WI38 (cell line): Measurements from ENCODE around the gene TOR3A.
"Not testable (repeated sequence)": the region's sequence is repeated elsewhere in the genome, so short reads cannot be mapped to it uniquely, and the experiment has no call there.

Experiments
- H3K4me3 ChIP-seq: 2 replicates; pipeline ENCODE4 v1.5.1; 2011; ENCODE audit warnings: low read depth, mild to moderate bottlenecking, control low read depth, low read length
- CTCF ChIP-seq: IDR thresholded peaks from 2 replicates; pipeline ENCODE4 v1.5.1; 2012; ENCODE audit warnings: low read depth, mild to moderate bottlenecking, control low read depth, low read length

TOR3A gene

GRCh38 chr1:179081687-179082332 lies at the start of gene TOR3A:
TSS of gene TOR3A (plus strand) at chr1:179082070. CDS start at chr1:179082129, 59 bp downstream.
- peak within 1 kb of the TSS; percentile 83 for H3K4me3 ChIP-seq
- no peak for TF ChIP-seq CTCF

GRCh38 chr1:179034720-179035119 lies 47.1 kb upstream of the TOR3A start:
- no peak for TF ChIP-seq CTCF
- no peak overlapping the region for H3K4me3 ChIP-seq

- H3K4me3 ChIP-seq: no peak overlapping the region
These were observed 44.9 kb upstream of the TOR3A start for GRCh38 chr1:179036844-179037465.

GRCh38 chr1:179038528-179039281 lies 43.2 kb upstream of the TOR3A start:
- no peak for TF ChIP-seq CTCF
- no peak overlapping the region for H3K4me3 ChIP-seq

More at GRCh38 chr1:179036844-179037465, 44.9 kb upstream of the TOR3A start:
- no peak for TF ChIP-seq CTCF

- H3K4me3 ChIP-seq: not testable (repeated sequence)
These were observed 42.2 kb upstream of the TOR3A start for GRCh38 chr1:179039502-179040174.

GRCh38 chr1:179040175-179040551 lies 41.7 kb upstream of the TOR3A start:
- H3K4me3 ChIP-seq: not testable (repeated sequence)

GRCh38 chr1:179042087-179042486 lies 39.8 kb upstream of the TOR3A start:
- no peak overlapping the region for H3K4me3 ChIP-seq
- no peak for TF ChIP-seq CTCF

- H3K4me3 ChIP-seq: no peak overlapping the region
These were observed 39.2 kb upstream of the TOR3A start for GRCh38 chr1:179042700-179043099.

More at GRCh38 chr1:179042700-179043099, 39.2 kb upstream of the TOR3A start:
- TF ChIP-seq CTCF: no peak
